ENCODE measurements around the gene PHACTR3.

The PHACTR3 gene

DNA sequence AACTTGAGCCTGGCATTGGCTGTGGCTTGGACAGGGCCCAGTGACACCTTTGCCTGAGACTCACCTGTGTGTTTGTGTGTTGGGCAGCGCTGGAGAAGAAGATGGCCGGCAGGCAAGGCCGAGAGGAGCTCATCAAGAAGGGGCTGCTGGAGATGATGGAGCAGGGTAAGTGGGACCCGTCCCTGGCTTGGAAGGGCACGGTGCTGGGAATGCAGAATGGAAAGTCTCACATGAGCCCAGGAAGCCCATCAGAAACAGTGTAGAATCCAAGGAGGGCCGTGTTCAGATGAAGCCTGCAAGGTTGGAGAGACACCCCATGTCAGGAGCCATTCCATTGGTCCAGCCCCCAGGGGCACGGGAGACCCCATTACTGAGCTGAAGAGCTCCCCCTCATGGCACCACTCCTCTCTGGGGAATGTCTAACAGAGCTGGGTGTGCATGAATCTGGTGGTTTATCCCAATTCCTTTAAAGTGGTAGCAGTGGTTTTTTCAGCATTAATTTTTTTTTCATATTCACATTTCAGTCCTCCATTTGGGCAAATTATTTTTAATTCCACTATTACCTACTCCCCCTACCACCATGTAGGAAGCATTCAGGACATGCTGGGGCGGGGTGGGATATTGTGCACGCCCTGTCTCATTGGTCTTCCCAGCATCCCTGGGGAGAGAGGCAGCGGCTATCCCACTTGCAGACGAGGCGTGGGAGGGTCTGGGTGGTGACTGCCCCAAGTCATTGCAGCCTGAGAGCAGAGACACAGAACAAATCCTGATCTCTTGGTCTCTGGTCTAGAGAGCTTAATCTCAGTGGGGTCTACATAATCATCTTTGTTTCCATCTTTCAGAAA, 143.6 kb downstream of the PHACTR3 start:
- no peaks in the 10 kb centered on the region for H3K27me3 ChIP-seq (ENCODE audit: control insufficient read depth, low read length)
- no peaks in the 10 kb centered on the region for H3K79me2 ChIP-seq (ENCODE audit: control insufficient read depth, low read length)
- no peak overlapping the region for H3K4me3 ChIP-seq (ENCODE audit: low read length)
- no peak overlapping the region for H3K27ac ChIP-seq (ENCODE audit: low read depth, low read length)
- H3K9me2 ChIP-seq (replicated peaks; ENCODE audit: control insufficient read depth, low read length) = no peaks in the 10 kb centered on the region
- TF ChIP-seq EZH2phosphoT487 (IDR thresholded peaks at IDR 0.05; ENCODE audit: borderline replicate concordance, low read length) (no peak), CTCF (IDR thresholded peaks at IDR 0.05; ENCODE audit: low read depth, low read length, poor library complexity, severe bottlenecking) (no peak)
- peaks cover 11% of the 10 kb centered on the region for H3K4me1 ChIP-seq (ENCODE audit: control insufficient read depth, low read length)
- no peaks in the 10 kb centered on the region for H4K20me1 ChIP-seq (ENCODE audit: control insufficient read depth, insufficient read depth, low read depth, low read length)
- H3K36me3 ChIP-seq (ENCODE audit: control insufficient read depth, low read length) = no peaks in the 10 kb centered on the region
- no peaks in the 10 kb centered on the region for H3F3A ChIP-seq (ENCODE audit: control insufficient read depth, insufficient read depth)
- no peak overlapping the region for H3K4me2 ChIP-seq (ENCODE audit: low read length)
- no peaks in the 10 kb centered on the region for H3K9me3 ChIP-seq (ENCODE audit: control insufficient read depth, insufficient read depth, low read length)

- H3K9me2 ChIP-seq (replicated peaks; ENCODE audit: control insufficient read depth, low read length) = no peaks in the 10 kb centered on the region
- no peak for TF ChIP-seq CTCF (IDR thresholded peaks at IDR 0.05; ENCODE audit: low read depth, low read length, poor library complexity, severe bottlenecking)
- no peak for TF ChIP-seq EZH2phosphoT487 (IDR thresholded peaks at IDR 0.05; ENCODE audit: borderline replicate concordance, low read length)
- no peak overlapping the region for H3K4me2 ChIP-seq (ENCODE audit: low read length)
- no peaks in the 10 kb centered on the region for H3K27me3 ChIP-seq (ENCODE audit: control insufficient read depth, low read length)
- no peaks in the 10 kb centered on the region for H3K36me3 ChIP-seq (ENCODE audit: control insufficient read depth, low read length)
- peaks cover 11% of the 10 kb centered on the region for H3K4me1 ChIP-seq (ENCODE audit: control insufficient read depth, low read length)
- H4K20me1 ChIP-seq (ENCODE audit: control insufficient read depth, insufficient read depth, low read depth, low read length) = no peaks in the 10 kb centered on the region
- no peaks in the 10 kb centered on the region for H3K79me2 ChIP-seq (ENCODE audit: control insufficient read depth, low read length)
- no peaks in the 10 kb centered on the region for H3F3A ChIP-seq (ENCODE audit: control insufficient read depth, insufficient read depth)
- H3K9me3 ChIP-seq (ENCODE audit: control insufficient read depth, insufficient read depth, low read length) = no peaks in the 10 kb centered on the region
- H3K27ac ChIP-seq (ENCODE audit: low read depth, low read length) = no peak overlapping the region
- no peak overlapping the region for H3K4me3 ChIP-seq (ENCODE audit: low read length)
Measured at GRCh38 chr20:59748619-59749191, 144.4 kb downstream of the PHACTR3 start.

DNA sequence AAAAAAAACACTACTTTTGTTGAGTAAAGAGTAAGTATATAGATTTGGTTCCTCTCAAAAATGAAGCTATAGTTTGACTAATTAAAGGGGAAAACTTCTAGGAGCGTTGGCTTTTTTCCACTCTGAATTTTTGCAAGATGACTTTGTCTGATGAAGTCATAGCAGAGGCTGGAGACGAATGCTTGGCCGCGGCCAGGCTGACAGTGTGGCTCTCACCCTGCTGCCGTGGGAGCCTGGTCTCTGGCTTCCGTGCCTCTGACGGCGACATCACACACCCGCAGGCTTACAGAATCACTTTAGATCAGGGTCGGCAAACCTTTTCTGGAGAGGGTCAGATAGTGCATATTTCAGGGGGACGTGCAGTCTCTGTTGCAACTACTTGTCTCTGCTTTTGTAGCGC, 145.0 kb downstream of the PHACTR3 start:
- Histone ChIP-seq H3K27ac (ENCODE audit: low read depth, low read length) (no peak overlapping the region), H3K36me3 (ENCODE audit: control insufficient read depth, low read length) (no peaks in the 10 kb centered on the region), H3K79me2 (ENCODE audit: control insufficient read depth, low read length) (no peaks in the 10 kb centered on the region), H3K4me2 (ENCODE audit: low read length) (no peak overlapping the region), H3K27me3 (ENCODE audit: control insufficient read depth, low read length) (no peaks in the 10 kb centered on the region), H3K9me3 (ENCODE audit: control insufficient read depth, insufficient read depth, low read length) (no peaks in the 10 kb centered on the region), H3K4me1 (ENCODE audit: control insufficient read depth, low read length) (peaks cover 11% of the 10 kb centered on the region), H3K4me3 (ENCODE audit: low read length) (no peak overlapping the region), H3K9me2 (replicated peaks; ENCODE audit: control insufficient read depth, low read length) (no peaks in the 10 kb centered on the region), H4K20me1 (ENCODE audit: control insufficient read depth, insufficient read depth, low read depth, low read length) (no peaks in the 10 kb centered on the region), H3F3A (ENCODE audit: control insufficient read depth, insufficient read depth) (no peaks in the 10 kb centered on the region)
- no peak for TF ChIP-seq EZH2phosphoT487 (IDR thresholded peaks at IDR 0.05; ENCODE audit: borderline replicate concordance, low read length)
- no peak for TF ChIP-seq CTCF (IDR thresholded peaks at IDR 0.05; ENCODE audit: low read depth, low read length, poor library complexity, severe bottlenecking)
